Smooth muscle cell (in vitro differentiated cells): ENCODE measurements around the gene SLC44A1. TPM values are rescaled to one million over a fixed set of nuclear protein-coding genes. Genes with fewer than 3 reads are reported as not detected.

Experiments used
- DNase-seq: peaks from one replicate; lab custom pipeline; 2025; ENCODE audit not compliant: unreplicated experiment; lab: John Stamatoyannopoulos, UW
- H2AFZ ChIP-seq: fragments of 200-600 bp; sonication (generic); 2 replicates; pipeline ENCODE4 v1.6.0; 2016; ENCODE audit warnings: antibody characterized with exemption, low read depth, mild to moderate bottlenecking
- H3F3A ChIP-seq: fragments of 200-600 bp; sonication (generic); 2 replicates; pipeline ENCODE4 v1.6.0; 2017; ENCODE audit warnings: antibody characterized with exemption, low read depth
- H3K27ac ChIP-seq: fragments of 200-600 bp; sonication (generic); 2 replicates; pipeline ENCODE4 v1.5.1; 2016; ENCODE audit warnings: low read depth, mild to moderate bottlenecking
- H3K27me3 ChIP-seq: fragments of 200-600 bp; sonication (generic); 2 replicates; pipeline ENCODE4 v1.6.1; 2016; ENCODE audit warnings: low read depth, mild to moderate bottlenecking
- H3K36me3 ChIP-seq: fragments of 200-600 bp; sonication (generic); 2 replicates; pipeline ENCODE4 v1.5.1; 2016; ENCODE audit warnings: low read depth
- H3K4me1 ChIP-seq: fragments of 200-600 bp; sonication (generic); 2 replicates; pipeline ENCODE4 v1.5.1; 2016; ENCODE audit warnings: low read depth
- H3K4me2 ChIP-seq: fragments of 200-600 bp; sonication (generic); 2 replicates; pipeline ENCODE4 v1.6.0; 2016; ENCODE audit warnings: mild to moderate bottlenecking
- H3K4me3 ChIP-seq: fragments of 200-600 bp; sonication (generic); 2 replicates; pipeline ENCODE4 v1.5.1; 2016; ENCODE audit warnings: mild to moderate bottlenecking
- H3K79me2 ChIP-seq: fragments of 200-600 bp; sonication (generic); 2 replicates; pipeline ENCODE4 v1.6.0; 2016; ENCODE audit warnings: low read depth, mild to moderate bottlenecking
- H3K9ac ChIP-seq: fragments of 200-600 bp; sonication (generic); 2 replicates; pipeline ENCODE4 v1.6.0; 2016; ENCODE audit warnings: low read depth
- H3K9me3 ChIP-seq: fragments of 200-600 bp; sonication (generic); replicated peaks from 2 replicates; pipeline ENCODE4 v1.5.1; 2016; ENCODE audit warnings: low read depth
- H4K20me1 ChIP-seq: fragments of 200-600 bp; sonication (generic); 2 replicates; pipeline ENCODE4 v1.6.0; 2016; ENCODE audit warnings: low read depth
- CTCF ChIP-seq: fragments of 200-600 bp; sonication (generic); IDR thresholded peaks from 2 replicates; pipeline ENCODE4 v1.5.1; 2017; ENCODE audit warnings: borderline replicate concordance, mild to moderate bottlenecking, antibody characterized with exemption; ENCODE audit not compliant: insufficient read depth, poor library complexity, severe bottlenecking
- WGBS: methylation state at CpG from one replicate; pipeline ENCODE4 v1.1.7; 2016; ENCODE audit warnings: low lambda C conversion rate; 5-methylcytosine and 5-hydroxymethylcytosine counted together
- polyA plus RNA-seq: library from polyadenylated mRNA; unstranded; fragments of >200 nt; fragmentation: Nextera tagmentation; extraction: Ambion mirVana; gene quantifications from 2 replicates; pipeline ENCODE4 v1.2.1, GENCODE V29; 2016
- total RNA-seq: library from RNA; depleted of rRNA; stranded (reverse); fragments of >200 nt; gene quantifications from 2 replicates; pipeline ENCODE4 v1.2.3, GENCODE V29; 2014

The SLC44A1 gene
- total and polyA plus RNA-seq, 2 experiments from 2014 or later: 14.0 to 22.2 TPM

GRCh38 chr9:105436783-105437182, 192.3 kb downstream of the SLC44A1 start:
- whole genome bisulfite sequencing: 85% methylated on average over 4 of the region's 4 CpGs
- Histone ChIP-seq H3K36me3 (no peaks in the 10 kb centered on the region), H3K4me1 (peaks cover 8% of the 10 kb centered on the region), H3K27ac (no peak overlapping the region), H3K79me2 (no peaks in the 10 kb centered on the region), H3K4me2 (no peak overlapping the region), H3K9me3 (no peaks in the 10 kb centered on the region), H3K27me3 (no peaks in the 10 kb centered on the region), H3K9ac (no peak overlapping the region), H3F3A (peaks cover 4% of the 10 kb centered on the region), H4K20me1 (no peaks in the 10 kb centered on the region), H2AFZ (no peak overlapping the region), H3K4me3 (no peak overlapping the region)
- no peak for DNase-seq
- TF ChIP-seq CTCF: no peak

GRCh38 chr9:105437704-105438103, 193.3 kb downstream of the SLC44A1 start:
- H3K4me1 ChIP-seq: peaks cover 8% of the 10 kb centered on the region
- H3K27me3 ChIP-seq: no peaks in the 10 kb centered on the region
- H3F3A ChIP-seq: peaks cover 4% of the 10 kb centered on the region
- no peaks in the 10 kb centered on the region for H3K79me2 ChIP-seq
- peak overlapping the region; percentile 52 for H3K27ac ChIP-seq
- no peaks in the 10 kb centered on the region for H3K9me3 ChIP-seq
- no peaks in the 10 kb centered on the region for H3K36me3 ChIP-seq
- no peak overlapping the region for H3K4me3 ChIP-seq
- TF ChIP-seq CTCF: no peak
- no peaks in the 10 kb centered on the region for H4K20me1 ChIP-seq
- WGBS: 69% methylated on average over 1 of the region's 1 CpG
- no peak for DNase-seq
- H2AFZ ChIP-seq: no peak overlapping the region
- H3K9ac ChIP-seq: no peak overlapping the region
- peak overlapping the region; percentile 67 for H3K4me2 ChIP-seq

GRCh38 chr9:105438141-105438806, 193.8 kb downstream of the SLC44A1 start:
- Histone ChIP-seq H3F3A (peaks cover 4% of the 10 kb centered on the region), H3K9ac (no peak overlapping the region), H3K4me2 (peak overlapping the region; percentile 67), H3K36me3 (no peaks in the 10 kb centered on the region), H3K79me2 (no peaks in the 10 kb centered on the region), H3K27ac (peak overlapping the region; percentile 52), H4K20me1 (no peaks in the 10 kb centered on the region), H2AFZ (no peak overlapping the region), H3K27me3 (no peaks in the 10 kb centered on the region), H3K4me1 (peaks cover 8% of the 10 kb centered on the region), H3K4me3 (no peak overlapping the region), H3K9me3 (no peaks in the 10 kb centered on the region)
- 47% methylated on average over 8 of the region's 8 CpGs for WGBS
- no peak for TF ChIP-seq CTCF
- DNase-seq: no peak

DNA sequence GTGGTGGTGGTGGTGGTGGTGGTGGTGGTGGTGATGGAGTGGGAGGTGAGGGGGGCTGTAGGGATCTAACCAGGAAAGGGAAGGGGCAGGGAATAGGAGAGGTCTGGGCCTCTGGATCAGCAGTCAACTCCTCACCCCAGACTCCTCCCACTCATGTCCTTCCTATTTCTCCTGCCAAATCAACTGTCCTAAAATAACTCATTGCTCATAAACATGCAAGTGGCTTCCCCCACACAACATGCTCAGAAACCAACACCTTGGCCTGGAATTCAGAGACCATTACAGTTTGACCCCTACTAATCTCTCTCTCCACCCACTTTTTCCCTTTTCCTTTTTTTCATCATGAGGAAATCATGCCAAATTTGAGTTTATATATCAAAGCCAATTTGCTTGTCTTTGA, 195.0 kb downstream of the SLC44A1 start:
- Histone ChIP-seq H4K20me1 (no peaks in the 10 kb centered on the region), H3K4me1 (peaks cover 12% of the 10 kb centered on the region), H3K36me3 (no peaks in the 10 kb centered on the region), H3K9ac (no peak overlapping the region), H3K4me2 (no peak overlapping the region), H3K4me3 (no peak overlapping the region), H3K79me2 (no peaks in the 10 kb centered on the region), H3K27ac (no peak overlapping the region), H3F3A (peaks cover 10% of the 10 kb centered on the region), H3K9me3 (no peaks in the 10 kb centered on the region), H2AFZ (no peak overlapping the region), H3K27me3 (no peaks in the 10 kb centered on the region)
- DNase-seq: no peak
- no peak for TF ChIP-seq CTCF
